Caco-2 (cell line): Measurements from ENCODE around the gene CES4A. TPM values are rescaled to one million over a fixed set of nuclear protein-coding genes. Genes with fewer than 3 reads are reported as not detected.

Experiments
- BruUV-seq: library from RNA; stranded (reverse); fragments of 400-500 nt; replicated peaks from 2 replicates; lab custom pipeline; 2021; lab: Mats Ljungman, UMichigan
- CTCF ChIA-PET: fragments of 300-600 bp; sonication (Branson Sonifier 250); formaldehyde crosslinking; loops from one replicate; lab custom pipeline; 2022; ENCODE audit warnings: antibody characterized with exemption; lab: Charles Lee
- POLR2A ChIA-PET: fragments of 300-600 bp; sonication (Branson Sonifier 250); formaldehyde crosslinking; loops from one replicate; lab custom pipeline; 2022; ENCODE audit warnings: antibody characterized with exemption; lab: Charles Lee
- DNase-seq, 2 experiments: peaks; one replicate each; pipeline versions ENCODE4 v3.0.0 to v3.0.0-alpha.2; 2020 to 2022
- H3K27me3 ChIP-seq: replicated peaks from 2 replicates; pipeline ENCODE4 v1.6.0; 2011; ENCODE audit warnings: low read length; ENCODE audit not compliant: control insufficient read depth, insufficient read depth
- H3K36me3 ChIP-seq: 2 replicates; pipeline ENCODE4 v1.5.1; 2011; ENCODE audit warnings: low read length; ENCODE audit not compliant: control insufficient read depth, insufficient read depth
- H3K4me1 ChIP-seq: fragments of 250-450 bp; sonication (Bioruptor Pico); 2 replicates; pipeline ENCODE4 v1.5.1; 2020; ENCODE audit warnings: mild to moderate bottlenecking
- H3K4me3 ChIP-seq: 2 replicates; pipeline ENCODE4 v1.5.1; 2011; ENCODE audit warnings: low read depth, mild to moderate bottlenecking, control low read depth, low read length
- H3K9me3 ChIP-seq: fragments of 250-450 bp; sonication (Bioruptor Pico); 2 replicates; pipeline ENCODE4 v1.5.1; 2020; ENCODE audit warnings: mild to moderate bottlenecking, moderate library complexity
- H3K27ac Mint-ChIP-seq: one replicate; pipeline ENCODE4 v1.8.0; 2022; ENCODE audit warnings: mixed read lengths; ENCODE audit not compliant: unreplicated experiment
- H3K27me3 Mint-ChIP-seq: one replicate; pipeline ENCODE4 v1.8.0; 2022; ENCODE audit warnings: mixed read lengths; ENCODE audit not compliant: insufficient read depth, unreplicated experiment
- H3K36me3 Mint-ChIP-seq: one replicate; pipeline ENCODE4 v1.8.0; 2022; ENCODE audit warnings: mild to moderate bottlenecking, mixed read lengths; ENCODE audit not compliant: insufficient read depth, unreplicated experiment
- H3K4me1 Mint-ChIP-seq: one replicate; pipeline ENCODE4 v1.8.0; 2022; ENCODE audit warnings: low read depth, mixed read lengths; ENCODE audit not compliant: unreplicated experiment
- H3K4me3 Mint-ChIP-seq: one replicate; pipeline ENCODE4 v1.8.0; 2022; ENCODE audit warnings: mild to moderate bottlenecking, moderate library complexity, mixed read lengths; ENCODE audit not compliant: unreplicated experiment
- H3K9me3 Mint-ChIP-seq: one replicate; pipeline ENCODE4 v1.8.0; 2022; ENCODE audit warnings: mixed read lengths; ENCODE audit not compliant: unreplicated experiment
- intact Hi-C: fragments of 100-400 bp; cut with micrococcal nuclease; formaldehyde crosslinking; loops from one replicate; pipeline ENCODE4 v1.10.0; 2022; ENCODE audit not compliant: unreplicated experiment
- total RNA-seq: library from RNA; stranded (reverse); gene quantifications from 2 replicates; pipeline ENCODE4 v1.2.3, GENCODE V29; 2022
- TF ChIP-seq, protein P1 (sequence below), 2 experiments: fragments of 200-600 bp in 1 of 2; IDR thresholded peaks; 1 replicate in 1 of 2; 2 replicates in 1 of 2; pipeline versions ENCODE4 v1.5.1 to v1.8.0; 2011 to 2022; ENCODE audit warnings: antibody characterized with exemption in 1 of 2, control low read depth in 1 of 2, inconsistent platforms in 1 of 2, low read depth in 1 of 2, low read length in 1 of 2, mild to moderate bottlenecking in 1 of 2, moderate library complexity in 1 of 2; ENCODE audit not compliant: insufficient read depth in 1 of 2, severe bottlenecking in 1 of 2, unreplicated experiment in 1 of 2

The CES4A gene
- total RNA-seq, 1 experiment from 2014 or later, result not detected

DNA sequence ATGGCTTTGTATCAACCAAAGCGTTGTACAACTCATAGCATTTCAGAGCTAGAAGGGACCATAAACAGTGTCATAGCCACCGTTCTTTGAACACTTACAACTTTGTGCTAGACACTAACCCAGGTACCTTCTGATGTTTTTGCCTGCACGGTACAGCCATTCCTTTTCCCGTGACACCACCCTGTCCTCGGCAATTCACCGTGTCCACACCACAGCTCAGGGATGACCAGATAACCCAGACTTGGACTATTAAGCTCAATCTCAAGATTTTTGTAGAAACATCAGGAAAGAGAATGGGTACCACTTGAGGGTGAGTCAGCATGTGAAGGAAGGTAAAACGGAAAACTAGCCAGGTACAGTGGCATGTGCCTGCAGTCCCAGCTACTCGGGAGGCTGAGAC is 30.8 kb downstream of the CES4A start:
- TF ChIP-seq, protein P1, sequence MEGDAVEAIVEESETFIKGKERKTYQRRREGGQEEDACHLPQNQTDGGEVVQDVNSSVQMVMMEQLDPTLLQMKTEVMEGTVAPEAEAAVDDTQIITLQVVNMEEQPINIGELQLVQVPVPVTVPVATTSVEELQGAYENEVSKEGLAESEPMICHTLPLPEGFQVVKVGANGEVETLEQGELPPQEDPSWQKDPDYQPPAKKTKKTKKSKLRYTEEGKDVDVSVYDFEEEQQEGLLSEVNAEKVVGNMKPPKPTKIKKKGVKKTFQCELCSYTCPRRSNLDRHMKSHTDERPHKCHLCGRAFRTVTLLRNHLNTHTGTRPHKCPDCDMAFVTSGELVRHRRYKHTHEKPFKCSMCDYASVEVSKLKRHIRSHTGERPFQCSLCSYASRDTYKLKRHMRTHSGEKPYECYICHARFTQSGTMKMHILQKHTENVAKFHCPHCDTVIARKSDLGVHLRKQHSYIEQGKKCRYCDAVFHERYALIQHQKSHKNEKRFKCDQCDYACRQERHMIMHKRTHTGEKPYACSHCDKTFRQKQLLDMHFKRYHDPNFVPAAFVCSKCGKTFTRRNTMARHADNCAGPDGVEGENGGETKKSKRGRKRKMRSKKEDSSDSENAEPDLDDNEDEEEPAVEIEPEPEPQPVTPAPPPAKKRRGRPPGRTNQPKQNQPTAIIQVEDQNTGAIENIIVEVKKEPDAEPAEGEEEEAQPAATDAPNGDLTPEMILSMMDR (IDR thresholded peaks at IDR 0.05; ENCODE audit: insufficient read depth in 1 of 2, low read depth in 1 of 2, low read length in 1 of 2, severe bottlenecking in 1 of 2, unreplicated experiment in 1 of 2), result no peak
- no peak overlapping the region for H3K27ac Mint-ChIP-seq
- Histone ChIP-seq H3K9me3 (no peaks in the 10 kb centered on the region), H3K36me3 (no peaks in the 10 kb centered on the region), H3K27me3 (no peaks in the 10 kb centered on the region), H3K4me3 (no peak overlapping the region), H3K4me1 (peaks cover 22% of the 10 kb centered on the region)
- ChIA-PET CTCF (interaction anchor here (0.7 to 2.7 kb wide), 8 partner anchors 8 to 637 kb away, joined by 4 to 28 read pairs (median 13); partner anchors contain the start of genes B3GNT9 and CBFB), POLR2A (interaction anchor here (2.1 kb wide), 1 partner anchor 10 kb away, joined by 30 read pairs; the partner anchor contains the start of gene CBFB)
- no peaks in the 10 kb centered on the region for H3K36me3 Mint-ChIP-seq
- H3K4me3 Mint-ChIP-seq, result no peak overlapping the region
- H3K4me1 Mint-ChIP-seq, result peaks cover 26% of the 10 kb centered on the region
- BruUV-seq, result no TSS peak
- no peaks in the 10 kb centered on the region for H3K27me3 Mint-ChIP-seq
- H3K9me3 Mint-ChIP-seq, result no peaks in the 10 kb centered on the region
- peak in 1 of 2 experiments; percentile 1 for DNase-seq
- intact Hi-C loops, result loop anchor here (2.0 kb wide), 2 partner anchors 90 to 142 kb away; partner anchors contain the start of gene PHAF1

DNA sequence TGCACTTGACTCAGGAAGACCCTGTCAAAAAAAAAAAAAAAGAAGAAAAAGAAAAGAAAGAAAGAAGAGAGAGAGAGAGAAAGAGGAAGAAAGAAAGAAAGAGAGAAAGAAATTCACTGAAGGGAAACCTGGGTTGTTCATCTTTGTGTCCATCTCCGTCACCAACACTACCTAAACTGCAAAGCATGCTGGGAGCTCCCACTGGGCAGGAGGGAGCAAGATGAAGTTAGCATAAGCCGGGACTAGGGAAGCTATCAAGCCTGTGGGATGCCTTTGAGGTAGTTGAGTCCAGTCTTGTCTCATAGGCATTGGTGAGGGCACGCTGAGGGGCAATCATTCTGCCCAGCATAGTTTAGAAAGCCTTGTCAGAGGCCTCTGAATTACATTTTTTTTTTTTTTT is 32.9 kb downstream of the CES4A start:
- no peak overlapping the region for H3K4me3 Mint-ChIP-seq
- H3K27ac Mint-ChIP-seq, result no peak overlapping the region
- H3K4me1 Mint-ChIP-seq, result peaks cover 40% of the 10 kb centered on the region
- Histone ChIP-seq H3K4me1 (peaks cover 27% of the 10 kb centered on the region), H3K9me3 (no peaks in the 10 kb centered on the region), H3K36me3 (no peaks in the 10 kb centered on the region), H3K27me3 (no peaks in the 10 kb centered on the region), H3K4me3 (no peak overlapping the region)
- BruUV-seq, result no TSS peak
- POLR2A ChIA-PET, result no interaction called here
- intact Hi-C loops, result no loop called here
- no peaks in the 10 kb centered on the region for H3K36me3 Mint-ChIP-seq
- DNase-seq, result peak in 1 of 2 experiments; percentile 26
- H3K27me3 Mint-ChIP-seq, result no peaks in the 10 kb centered on the region
- CTCF ChIA-PET, result interaction anchor here (1.5 kb wide), 1 partner anchor 134 kb away, joined by 13 read pairs; no protein-coding TSS in a partner anchor
- TF ChIP-seq, protein P1 (IDR thresholded peaks at IDR 0.05; ENCODE audit: insufficient read depth in 1 of 2, low read depth in 1 of 2, low read length in 1 of 2, severe bottlenecking in 1 of 2, unreplicated experiment in 1 of 2), result no peak
- H3K9me3 Mint-ChIP-seq, result no peaks in the 10 kb centered on the region

GRCh38 chr16:67022531-67023214 is 34.3 kb downstream of the CES4A start:
- CTCF ChIA-PET, result interaction anchor here (0.6 to 1.5 kb wide), 5 partner anchors 19 to 342 kb away, joined by 3 to 13 read pairs (median 3); partner anchors contain the start of gene FHOD1
- Histone ChIP-seq H3K4me3 (no peak overlapping the region), H3K36me3 (no peaks in the 10 kb centered on the region), H3K27me3 (no peaks in the 10 kb centered on the region), H3K4me1 (peaks cover 27% of the 10 kb centered on the region), H3K9me3 (no peaks in the 10 kb centered on the region)
- POLR2A ChIA-PET, result interaction anchor here (0.6 kb wide), 1 partner anchor 60 kb away, joined by 4 read pairs; no protein-coding TSS in a partner anchor
- Mint-ChIP-seq H3K36me3 (no peaks in the 10 kb centered on the region), H3K4me1 (peaks cover 40% of the 10 kb centered on the region), H3K9me3 (no peaks in the 10 kb centered on the region), H3K27ac (peak overlapping the region; percentile 7), H3K4me3 (no peak overlapping the region), H3K27me3 (no peaks in the 10 kb centered on the region)
- no TSS peak for BruUV-seq
- TF ChIP-seq, protein P1 (IDR thresholded peaks at IDR 0.05; ENCODE audit: insufficient read depth in 1 of 2, low read depth in 1 of 2, low read length in 1 of 2, severe bottlenecking in 1 of 2, unreplicated experiment in 1 of 2), result no peak
- intact Hi-C loops, result no loop called here
- DNase-seq, result peak in 1 of 2 experiments; percentile 14
